ENCODE results near the gene CAPZB. TPM values are rescaled to one million over a fixed set of nuclear protein-coding genes. Genes with fewer than 3 reads are reported as not detected.
"Not testable (repeated sequence)": the region's sequence is repeated elsewhere in the genome, so short reads cannot be mapped to it uniquely, and the experiment has no call there.

CAPZB gene
- total RNA-seq, 1 donor from 2014 or later, result 267 TPM

DNA sequence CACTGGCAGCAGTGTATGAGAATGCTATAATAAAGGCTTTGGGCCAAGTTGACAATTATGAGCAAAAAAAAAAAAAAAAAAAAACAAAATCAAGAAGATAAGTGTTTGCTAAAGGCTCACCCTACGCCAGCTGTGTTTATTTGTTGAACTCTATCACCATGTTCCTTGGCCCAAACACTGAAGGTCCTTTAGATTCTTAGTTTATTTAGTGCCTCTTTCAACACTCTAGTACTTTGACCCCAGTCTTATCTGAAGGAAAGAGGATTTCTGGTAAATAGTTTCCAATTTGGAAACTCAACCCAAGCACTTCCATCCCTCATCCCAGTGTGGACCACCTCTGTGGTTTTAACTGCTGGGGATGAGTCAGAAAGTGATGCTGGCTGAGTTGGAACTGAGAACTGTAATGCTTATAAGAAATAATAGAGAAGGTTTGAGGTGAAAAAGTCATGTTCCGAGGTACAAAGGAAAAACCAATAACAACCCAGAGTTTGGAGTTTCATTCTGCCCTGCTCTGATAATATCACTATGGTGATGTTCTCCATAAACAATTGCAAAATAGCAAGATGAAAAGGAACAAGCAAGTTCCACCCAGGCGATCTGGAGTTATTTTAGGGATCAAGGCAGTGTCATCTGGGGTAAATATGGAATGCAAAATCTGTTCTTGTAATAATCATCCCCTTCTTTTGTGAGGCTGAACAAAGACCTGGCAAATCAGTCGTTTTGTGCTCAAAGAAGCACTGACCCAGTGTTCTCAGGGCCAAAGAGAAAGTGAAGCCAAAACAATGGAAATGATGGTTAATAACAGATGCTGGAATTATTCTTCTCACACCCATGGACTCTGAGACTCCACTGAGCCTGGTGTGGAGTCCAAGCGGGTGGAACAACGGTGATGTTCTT, 19.7 kb upstream of the CAPZB start:
- intact Hi-C loops (cut with DNase I), result loop anchor here (5.0 kb wide), 1 partner anchor 142 kb away; no protein-coding TSS in a partner anchor
- ATAC-seq (peak; percentile 88), DNase-seq (ENCODE audit: missing footprints) (no peak)

DNA sequence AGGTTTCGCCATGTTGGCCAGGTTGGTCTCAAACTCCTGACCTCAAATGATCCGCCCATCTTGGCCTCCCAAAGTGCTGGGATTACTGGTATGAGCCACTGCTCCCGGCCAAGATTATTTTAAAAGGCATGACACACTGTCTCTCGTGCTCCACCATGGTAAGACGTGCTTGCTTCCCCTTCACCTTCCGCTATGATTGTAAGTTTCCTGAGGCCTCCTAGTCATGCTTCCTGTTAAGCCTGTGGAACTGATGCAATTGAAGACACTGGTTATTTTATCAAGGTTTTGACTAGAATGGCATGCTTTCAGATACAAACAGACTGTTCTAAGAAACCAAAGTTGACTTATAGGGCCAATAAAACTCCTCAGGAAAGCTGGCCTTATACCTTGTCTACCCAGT, 16.9 kb upstream of the CAPZB start:
- intact Hi-C loops (cut with DNase I); ATAC-seq; DNase-seq (ENCODE audit: missing footprints): not testable (repeated sequence)

DNA sequence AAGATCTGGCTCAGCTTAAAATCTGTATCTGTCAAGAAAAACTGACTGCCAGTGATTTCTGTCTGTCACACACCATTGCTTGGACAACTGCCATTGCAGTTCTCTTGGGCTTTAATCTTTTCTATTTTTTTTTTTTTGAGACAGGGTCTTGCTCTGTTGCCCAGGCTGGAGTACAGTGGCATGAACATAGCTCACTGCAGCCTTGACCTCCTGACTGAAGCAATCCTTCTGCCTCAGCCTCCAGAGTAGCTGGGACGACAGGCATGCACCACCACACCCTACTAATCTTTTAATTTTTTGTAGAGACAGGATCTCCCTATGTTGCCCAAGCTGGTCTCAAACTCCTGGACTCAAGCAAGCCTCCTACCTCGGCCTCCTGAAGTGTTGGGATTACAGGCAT, 14.5 kb upstream of the CAPZB start:
- DNase-seq (ENCODE audit: missing footprints); intact Hi-C loops (cut with DNase I); ATAC-seq: not testable (repeated sequence)

DNA sequence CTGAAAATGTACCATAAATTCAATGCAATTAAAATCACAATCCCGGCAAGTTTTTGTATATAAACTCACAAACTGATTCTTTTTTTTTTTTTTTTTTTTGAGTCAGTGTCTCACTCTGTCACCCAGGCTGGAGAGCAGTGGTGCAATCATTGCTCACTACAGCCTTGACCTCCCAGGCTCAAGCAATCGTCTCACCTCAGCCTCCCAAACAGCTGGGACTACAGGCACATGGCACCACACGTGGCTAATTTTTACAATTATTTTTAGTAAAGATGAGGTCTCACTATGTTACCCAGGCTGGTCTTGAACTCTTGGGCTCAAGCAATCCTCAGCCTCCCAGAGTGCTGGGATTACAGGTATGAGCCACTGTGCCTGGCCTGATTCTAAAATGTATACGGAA, 12.1 kb upstream of the CAPZB start:
- DNase-seq (ENCODE audit: missing footprints); intact Hi-C loops (cut with DNase I); ATAC-seq: not testable (repeated sequence)

DNA sequence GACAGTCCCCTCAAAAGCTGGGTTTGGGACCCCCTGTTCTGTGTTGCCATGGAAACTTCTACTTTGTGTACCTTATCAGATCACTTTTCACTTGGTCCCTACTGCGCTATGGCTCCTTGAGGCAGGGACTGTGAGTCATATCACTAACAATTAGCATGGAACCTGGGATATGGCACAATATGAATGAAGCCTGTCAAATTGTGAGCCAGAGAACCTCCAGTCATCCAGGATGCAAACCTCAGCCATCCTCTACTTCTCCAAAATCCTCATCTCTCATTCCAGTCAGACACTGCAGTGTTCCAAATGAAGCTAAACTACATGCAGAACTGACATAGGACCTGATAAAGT, 11.2 kb upstream of the CAPZB start:
- intact Hi-C loops (cut with DNase I), result no loop called here
- DNase-seq (ENCODE audit: missing footprints) (no peak), ATAC-seq (no peak)

DNA sequence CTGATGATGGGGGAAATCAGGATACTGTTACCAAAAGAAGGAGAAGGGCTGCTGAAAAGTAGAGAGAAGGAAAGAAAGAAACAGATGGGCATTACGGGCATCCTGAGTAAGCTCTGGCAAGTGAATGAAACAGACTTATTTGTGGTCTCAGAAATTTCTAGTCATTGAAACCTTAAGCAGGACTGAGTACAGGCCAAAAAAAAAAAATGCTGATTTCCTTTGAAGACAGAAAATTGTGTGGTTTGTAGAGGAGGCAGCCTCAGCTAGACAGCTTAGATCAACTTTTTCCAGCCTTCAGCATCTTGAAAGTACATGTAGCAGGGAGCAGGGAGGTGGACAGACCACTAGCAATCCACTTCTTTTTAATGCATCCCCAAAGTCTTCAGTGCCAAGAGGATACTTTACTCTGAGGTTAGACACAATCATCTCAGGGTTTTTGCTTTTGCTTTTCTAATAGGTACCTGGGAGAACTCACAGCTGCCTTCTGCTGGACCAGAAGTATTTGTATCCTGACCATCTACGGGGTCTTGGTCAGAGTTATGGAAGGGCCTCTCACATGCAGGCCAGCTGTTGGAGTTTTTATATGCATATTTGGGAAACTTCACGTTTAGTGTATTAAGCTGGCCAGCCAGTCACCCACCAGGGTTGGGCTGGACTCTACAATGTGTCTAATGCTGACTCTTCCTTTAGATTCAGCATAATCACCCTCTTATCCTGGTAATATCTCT, 10.6 kb upstream of the CAPZB start:
- intact Hi-C loops (cut with DNase I), result no loop called here
- ATAC-seq (no peak), DNase-seq (ENCODE audit: missing footprints) (no peak)

DNA sequence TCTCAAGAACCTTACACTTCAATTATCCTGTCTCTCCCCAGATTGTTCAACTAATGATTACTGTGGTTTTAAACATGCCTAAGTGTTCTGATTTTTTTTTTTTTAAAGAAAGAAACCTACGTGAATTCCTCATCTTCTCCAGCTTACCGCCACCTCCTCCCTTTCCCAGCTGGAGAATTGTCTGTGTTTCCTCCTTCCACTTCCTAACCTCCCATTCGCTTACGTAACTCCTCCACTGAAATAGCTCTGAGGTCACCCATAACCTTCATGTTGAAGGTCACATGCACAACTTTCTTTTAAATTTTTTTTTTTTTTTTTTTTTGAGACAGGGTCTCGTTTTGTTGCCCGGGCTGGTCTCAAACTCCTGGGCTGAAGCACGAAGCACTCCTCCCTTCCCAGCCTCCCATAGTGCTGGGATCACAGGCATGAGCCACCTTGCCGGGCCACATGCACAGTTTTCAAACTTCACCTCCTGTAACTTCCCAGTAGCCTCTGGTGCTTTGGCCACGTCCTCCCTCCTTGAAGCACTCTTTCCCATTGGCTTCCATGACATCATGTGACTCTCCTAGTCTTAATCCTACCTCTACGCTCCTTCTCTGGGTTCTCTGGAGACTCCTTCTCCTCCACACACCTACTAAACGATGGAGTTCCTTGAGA, 9.8 kb upstream of the CAPZB start:
- ATAC-seq (peak; percentile 56), DNase-seq (ENCODE audit: missing footprints) (no peak)
- intact Hi-C loops (cut with DNase I), result no loop called here

DNA sequence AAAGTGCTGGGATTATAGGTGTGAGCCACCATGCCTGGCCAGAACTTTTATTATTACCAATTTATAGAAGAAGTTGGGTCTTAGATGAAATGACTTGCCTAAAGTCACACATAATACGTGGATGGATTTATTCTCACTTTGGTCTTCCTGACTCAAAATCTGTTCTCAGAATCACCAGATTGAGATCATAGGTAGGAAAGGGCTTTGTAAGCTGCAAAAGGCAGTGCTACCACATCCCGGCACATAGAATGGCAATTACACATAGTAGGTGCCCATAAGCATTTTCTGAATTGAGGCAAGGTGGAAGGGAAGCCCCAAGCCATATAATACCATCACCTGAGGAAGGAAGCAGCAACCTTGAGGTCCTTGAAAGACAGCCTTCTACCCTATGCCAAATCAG, 8.2 kb upstream of the CAPZB start:
- intact Hi-C loops (cut with DNase I), result no loop called here
- ATAC-seq, result no peak
- DNase-seq (ENCODE audit: missing footprints), result no peak

DNA sequence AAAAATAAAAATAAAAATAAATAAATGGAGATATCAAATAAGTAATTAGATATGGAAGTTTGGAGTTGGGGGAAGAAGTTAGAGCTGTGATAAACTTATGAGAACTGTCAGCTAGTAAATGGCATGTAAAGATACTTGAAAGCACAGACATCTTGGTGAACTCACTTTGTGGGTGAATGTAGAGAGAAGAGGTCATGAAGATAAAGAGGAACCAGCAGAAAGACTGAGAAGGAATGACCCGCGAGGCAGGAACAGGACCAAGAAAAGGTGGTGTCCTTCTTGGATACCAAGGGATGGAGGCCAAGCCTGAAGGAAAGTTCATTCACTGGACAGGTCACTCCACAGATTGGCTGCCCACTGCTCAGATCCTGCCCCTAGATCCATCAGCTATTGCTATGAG, 4.7 kb upstream of the CAPZB start:
- intact Hi-C loops (cut with DNase I), result loop anchor here (5.0 kb wide), 4 partner anchors 53 to 157 kb away; no protein-coding TSS in a partner anchor
- DNase-seq (ENCODE audit: missing footprints), result no peak
- ATAC-seq, result no peak

DNA sequence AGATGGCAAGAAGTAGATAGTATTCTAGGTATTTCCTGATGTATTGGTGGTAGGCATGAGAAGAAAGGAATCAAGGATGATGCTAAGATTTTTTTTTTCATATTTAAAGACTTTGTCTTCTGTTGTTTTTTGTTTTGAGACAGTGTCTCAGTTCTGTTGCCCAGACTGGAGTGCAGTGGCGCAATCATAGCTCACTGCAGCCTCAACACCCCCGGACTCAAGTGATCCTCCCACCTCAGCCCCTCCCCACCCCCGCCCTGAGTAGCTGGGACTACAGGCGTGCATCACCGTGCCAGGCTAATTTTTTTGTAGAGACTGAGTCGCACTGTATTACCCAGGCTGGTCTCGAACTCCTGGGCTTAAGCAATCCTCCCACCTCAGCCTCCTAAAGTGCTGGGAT, 2.8 kb upstream of the CAPZB start:
- intact Hi-C loops (cut with DNase I), result loop anchor here (5.0 kb wide), 4 partner anchors 51 to 159 kb away; no protein-coding TSS in a partner anchor
- no peak for DNase-seq (ENCODE audit: missing footprints)
- ATAC-seq, result no peak

DNA sequence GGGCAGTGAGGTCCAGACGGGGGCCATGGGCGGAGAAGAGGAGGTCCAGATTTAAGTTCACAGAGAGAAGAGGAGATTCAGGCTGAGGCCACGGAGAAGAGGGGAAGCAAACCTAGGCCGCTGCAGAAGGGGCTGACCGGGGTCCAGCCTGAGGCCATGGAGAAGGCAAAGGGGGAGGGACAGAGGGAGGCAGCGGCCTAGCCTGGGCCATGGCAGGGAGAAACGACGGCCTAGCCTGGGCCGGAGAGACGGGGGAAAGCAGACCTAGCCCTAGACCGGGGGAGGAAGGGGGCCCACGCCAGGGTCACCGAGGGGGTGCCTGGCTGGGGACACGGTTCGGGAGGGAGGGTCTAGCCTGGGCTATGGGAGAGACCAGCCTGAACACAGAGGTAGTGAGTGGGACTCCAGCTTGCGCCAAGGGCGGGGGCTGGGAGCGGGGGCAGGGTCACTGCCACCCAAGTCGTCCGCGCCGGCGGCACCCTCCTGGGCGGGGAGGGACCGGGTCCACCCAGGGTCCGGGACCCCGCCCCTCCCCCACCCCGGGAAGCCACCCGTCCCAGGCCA, 459 bp downstream of the CAPZB start:
- ATAC-seq, result peak; percentile 17
- intact Hi-C loops (cut with DNase I), result loop anchor here (5.0 kb wide), 5 partner anchors 48 to 162 kb away; no protein-coding TSS in a partner anchor
- no peak for DNase-seq (ENCODE audit: missing footprints)

DNA sequence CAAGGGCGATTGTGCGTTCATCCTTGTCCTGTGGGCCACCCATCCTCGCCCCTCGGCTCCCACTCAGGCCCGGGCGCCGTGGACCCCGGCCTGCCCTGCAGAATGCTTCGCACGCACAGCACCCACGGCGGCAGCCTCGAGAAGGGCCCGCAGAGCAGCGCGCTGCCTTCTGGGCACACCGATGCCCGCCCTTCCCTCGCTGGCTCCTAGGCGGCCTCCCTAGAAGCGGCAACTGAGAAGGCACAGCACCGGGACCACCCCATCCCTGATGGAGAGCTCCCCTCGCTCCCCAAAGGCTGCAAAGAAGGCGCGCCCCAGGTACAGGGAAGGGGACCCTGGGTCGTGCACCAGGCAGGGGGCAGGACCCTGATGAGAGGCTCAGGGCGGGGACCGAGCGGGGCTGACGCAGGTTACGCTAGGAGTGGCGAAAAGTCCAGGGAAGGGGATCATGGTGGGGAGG, 971 bp downstream of the CAPZB start:
- ATAC-seq (no peak), DNase-seq (ENCODE audit: missing footprints) (no peak)
- intact Hi-C loops (cut with DNase I), result loop anchor here (5.0 kb wide), 1 partner anchor 92 kb away; no protein-coding TSS in a partner anchor

DNA sequence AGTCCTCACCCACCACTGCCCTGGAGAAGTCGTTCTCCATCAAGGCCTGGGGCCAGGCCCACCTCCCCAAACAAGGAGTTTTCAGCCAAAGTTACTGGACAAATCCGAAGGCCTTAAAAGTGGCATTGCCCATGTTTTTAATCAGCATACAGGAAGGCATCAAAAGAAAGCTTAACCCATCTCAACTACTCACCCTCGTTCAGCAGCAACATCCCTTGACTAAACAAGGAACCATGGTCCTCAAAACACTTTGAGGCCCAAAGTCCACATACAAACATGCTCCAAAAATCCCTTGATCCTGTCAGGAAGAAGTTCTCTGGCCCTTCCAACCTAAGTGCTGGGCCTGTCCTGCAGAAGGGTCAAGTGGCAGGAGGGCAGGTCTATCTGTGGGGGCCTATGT, 1.6 kb downstream of the CAPZB start:
- DNase-seq (ENCODE audit: missing footprints), result no peak
- intact Hi-C loops (cut with DNase I), result loop anchor here (5.0 kb wide), 1 partner anchor 91 kb away; no protein-coding TSS in a partner anchor
- ATAC-seq, result no peak

DNA sequence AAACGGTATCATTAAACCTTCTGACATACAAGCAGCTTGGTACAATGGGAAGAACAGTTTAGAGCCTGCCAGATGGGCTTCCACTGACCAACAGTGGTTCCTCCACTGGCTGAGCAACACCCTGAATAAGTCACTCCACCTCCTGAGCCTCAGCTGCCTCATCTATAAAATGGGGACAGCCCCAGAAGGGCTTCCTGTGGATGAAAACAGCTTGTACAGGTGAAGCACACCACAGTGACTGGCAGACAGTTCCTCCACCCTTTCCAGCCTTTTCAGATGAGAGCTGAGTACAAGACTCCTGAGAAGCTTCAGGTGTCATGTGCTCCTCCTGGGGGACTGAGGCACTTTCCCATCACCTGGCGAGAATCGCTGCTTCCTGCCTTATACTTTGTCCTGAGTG, 2.1 kb downstream of the CAPZB start:
- no peak for ATAC-seq
- intact Hi-C loops (cut with DNase I), result loop anchor here (5.0 kb wide), 1 partner anchor 91 kb away; no protein-coding TSS in a partner anchor
- DNase-seq (ENCODE audit: missing footprints), result no peak

DNA sequence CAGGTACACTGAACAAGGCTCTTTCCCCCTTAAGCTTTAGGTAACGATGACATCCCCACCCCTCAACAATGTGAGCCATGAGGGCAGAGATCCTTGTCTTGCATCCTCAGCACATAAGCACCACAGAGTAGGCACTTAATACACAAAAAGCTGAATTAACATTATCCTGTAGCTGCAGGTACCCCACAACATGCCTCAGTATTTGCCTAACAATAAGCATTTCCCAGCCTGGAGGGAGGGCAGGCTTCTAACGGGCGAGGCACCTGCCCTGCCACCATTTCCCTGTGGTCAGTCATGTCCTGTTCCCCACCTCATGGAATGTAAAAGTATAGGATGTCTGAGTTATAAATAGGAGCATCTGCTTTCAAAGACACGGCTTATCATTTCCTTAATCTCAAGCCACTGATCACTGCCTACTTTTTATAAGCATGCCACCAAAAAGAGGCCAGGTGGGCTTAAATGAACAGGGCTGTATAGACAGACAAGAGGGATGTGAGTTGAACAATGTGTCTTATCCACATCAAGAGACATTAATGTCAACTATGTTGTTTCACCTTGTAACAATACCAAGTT, 3.4 kb downstream of the CAPZB start:
- DNase-seq (ENCODE audit: missing footprints) (no peak), ATAC-seq (no peak)
- intact Hi-C loops (cut with DNase I), result loop anchor here (5.0 kb wide), 1 partner anchor 90 kb away; no protein-coding TSS in a partner anchor

DNA sequence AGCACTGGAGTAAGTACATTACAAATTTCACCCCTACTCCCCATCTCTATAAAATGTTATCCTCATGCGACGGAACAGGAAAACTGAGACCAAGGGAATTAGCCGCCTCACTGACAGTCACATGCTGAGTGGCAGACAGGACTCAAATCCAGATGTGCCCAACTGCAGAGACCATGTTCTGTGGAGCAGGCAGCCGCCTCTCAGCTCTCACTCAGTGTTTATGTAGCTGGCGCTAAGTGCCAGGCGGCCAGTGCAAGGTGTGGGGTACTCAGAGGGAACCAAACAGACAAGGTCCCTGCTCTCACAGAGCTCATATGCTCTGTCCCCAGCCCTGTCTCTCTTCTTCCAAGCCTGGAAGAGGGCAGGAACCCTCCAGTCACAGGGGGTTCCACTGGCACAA, 5.1 kb downstream of the CAPZB start:
- intact Hi-C loops (cut with DNase I), result loop anchor here (5.0 kb wide), 1 partner anchor 88 kb away; no protein-coding TSS in a partner anchor

DNA sequence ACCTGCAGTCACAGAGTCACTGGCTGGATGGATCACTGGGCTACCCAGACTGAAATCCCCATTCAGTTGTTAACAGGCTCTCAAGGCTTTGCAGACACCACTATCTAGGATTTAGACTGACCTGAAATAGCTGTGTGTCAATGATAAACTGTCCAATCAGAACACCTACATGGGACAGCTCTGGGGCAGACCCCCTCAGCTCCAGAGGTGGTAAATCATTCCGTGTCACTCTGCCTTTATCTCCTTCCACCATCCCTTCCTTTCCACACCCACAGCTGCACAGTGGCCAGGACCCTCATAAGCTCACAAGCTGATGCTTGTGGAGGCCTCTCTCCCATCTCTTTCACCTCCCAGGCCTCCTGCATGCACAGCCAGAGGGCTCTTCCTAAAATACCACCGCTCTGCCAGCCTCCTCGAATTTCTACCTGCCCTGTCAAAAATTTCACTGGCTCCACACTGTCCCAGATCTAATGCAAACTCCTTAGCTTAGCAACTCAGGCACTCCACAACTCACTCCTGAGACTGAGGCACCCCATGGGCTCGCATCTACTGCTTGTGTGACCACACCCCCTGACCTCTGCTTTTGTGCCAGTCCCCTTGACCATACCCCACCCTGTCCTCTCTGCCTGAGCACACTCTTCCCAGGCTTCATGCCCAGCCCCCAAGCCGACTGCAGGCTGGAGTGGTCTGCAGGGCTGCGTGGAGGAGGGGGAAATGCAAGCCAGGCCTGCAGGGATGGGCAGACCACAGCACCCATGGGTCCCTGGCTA, 5.8 kb downstream of the CAPZB start:
- no peak for ATAC-seq
- intact Hi-C loops (cut with DNase I), result loop anchor here (5.0 kb wide), 1 partner anchor 87 kb away; no protein-coding TSS in a partner anchor

More for the DNA sequence above, 5.1 kb downstream of the CAPZB start:
- ATAC-seq, result no peak
- DNase-seq (ENCODE audit: missing footprints), result no peak

More for the DNA sequence above, 5.8 kb downstream of the CAPZB start:
- no peak for DNase-seq (ENCODE audit: missing footprints)

Measured in Right ventricle myocardium inferior (tissue), 1 donor.